Keratinocyte (primary cell): ENCODE results near the gene PNKD. TPM values are rescaled to one million over a fixed set of nuclear protein-coding genes. Genes with fewer than 3 reads are reported as not detected.

ENCODE experiments used
- DNase-seq: peaks from one replicate; pipeline ENCODE4 v3.0.0-alpha.2; 2011; ENCODE audit warnings: low read depth, missing footprints, low spot score
- FAIRE-seq: peaks from 2 replicates; lab custom pipeline; 2011; peaks lifted over from hg19 to GRCh38; lab: Jason Lieb, UNC
- H2AFZ ChIP-seq: 2 replicates; pipeline ENCODE4 v1.6.0; 2012; ENCODE audit warnings: low read length, control low read depth, inconsistent platforms; ENCODE audit not compliant: control insufficient read depth
- H3K27ac ChIP-seq: 2 replicates; pipeline ENCODE4 v1.5.1; 2011; ENCODE audit warnings: low read length; ENCODE audit not compliant: control insufficient read depth, insufficient read depth
- H3K27me3 ChIP-seq: 3 replicates; pipeline ENCODE4 v1.6.0; 2011; ENCODE audit warnings: low read length; ENCODE audit not compliant: control insufficient read depth, insufficient read depth; ENCODE audit errors: extremely low read depth
- H3K36me3 ChIP-seq, 2 experiments: 2 replicates in 1 of 2; 3 replicates in 1 of 2; pipeline ENCODE4 v1.5.1; 2011; ENCODE audit warnings: low read length in 2 of 2, mild to moderate bottlenecking in 1 of 2; ENCODE audit not compliant: control insufficient read depth in 2 of 2, insufficient read depth in 2 of 2; ENCODE audit errors: extremely low read depth in 1 of 2
- H3K4me1 ChIP-seq: 3 replicates; pipeline ENCODE4 v1.5.1; 2011; ENCODE audit warnings: low read length; ENCODE audit not compliant: control insufficient read depth, insufficient read depth; ENCODE audit errors: extremely low read depth
- H3K4me2 ChIP-seq: 3 replicates; pipeline ENCODE4 v1.6.0; 2011; ENCODE audit warnings: low read depth, low read length; ENCODE audit not compliant: control insufficient read depth, insufficient read depth; ENCODE audit errors: extremely low read depth
- H3K4me3 ChIP-seq, 3 experiments: fragments of 200-600 bp in 1 of 3; sonication (generic) in 1 of 3; 2 replicates in 2 of 3; 3 replicates in 1 of 3; pipeline ENCODE4 v1.5.1; 2011 to 2016; ENCODE audit warnings: low read length in 3 of 3, mild to moderate bottlenecking in 3 of 3, control low read depth in 2 of 3, inconsistent platforms in 1 of 3, low read depth in 1 of 3, mixed read lengths in 1 of 3, mixed run types in 1 of 3, moderate library complexity in 1 of 3; ENCODE audit not compliant: control insufficient read depth in 2 of 3, insufficient read depth in 2 of 3; ENCODE audit errors: extremely low read depth in 1 of 3
- H3K79me2 ChIP-seq: 2 replicates; pipeline ENCODE4 v1.6.0; 2012; ENCODE audit warnings: low read length; ENCODE audit not compliant: control insufficient read depth, insufficient read depth
- H3K9ac ChIP-seq: 3 replicates; pipeline ENCODE4 v1.6.0; 2011; ENCODE audit warnings: low read length; ENCODE audit not compliant: control insufficient read depth, insufficient read depth; ENCODE audit errors: extremely low read depth
- H3K9me1 ChIP-seq: 3 replicates; pipeline ENCODE4 v1.6.0; 2011; ENCODE audit warnings: low read length; ENCODE audit not compliant: control insufficient read depth, insufficient read depth; ENCODE audit errors: extremely low read depth
- H3K9me3 ChIP-seq: 2 replicates; pipeline ENCODE4 v1.5.1; 2012; ENCODE audit warnings: low read depth, low read length; ENCODE audit not compliant: control insufficient read depth
- H4K20me1 ChIP-seq: 3 replicates; pipeline ENCODE4 v1.6.0; 2011; ENCODE audit warnings: low read length; ENCODE audit not compliant: control insufficient read depth, insufficient read depth; ENCODE audit errors: extremely low read depth
- EZH2 ChIP-seq: IDR thresholded peaks from one replicate; pipeline ENCODE4 v1.6.1; 2012; ENCODE audit warnings: inconsistent platforms, mild to moderate bottlenecking, low read length, moderate library complexity
- dilution Hi-C: fragments of 300-500 bp; cut with MboI; formaldehyde crosslinking; loops from one replicate; pipeline ENCODE4 v1.7.0; 2020; ENCODE audit warnings: low sequenced_read_pairs; ENCODE audit not compliant: extremely low pct_ligation_motif_present
- polyA plus RNA-seq, 5 experiments: library from polyadenylated mRNA; depleted of rRNA in 3 of 5; stranded (reverse) in 3 of 5; stranded (forward) in 1 of 5; unstranded in 1 of 5; fragments of >200 nt; gene quantifications; 1 replicate in 1 of 5; 2 replicates in 3 of 5; 3 replicates in 1 of 5; pipeline versions ENCODE4 v1.2.1 to v1.2.3, GENCODE V29; 2011 to 2012; ENCODE audit warnings: missing spikeins in 2 of 5, low read depth in 1 of 5, low replicate concordance in 1 of 5
- TF ChIP-seq, protein P1 (sequence below), 3 experiments: IDR thresholded peaks in 1 of 3; conservative IDR thresholded peaks in 1 of 3; optimal IDR thresholded peaks in 1 of 3; 2 replicates in 2 of 3; 3 replicates in 1 of 3; pipeline versions ENCODE3 to v1.5.1; 2011; ENCODE audit warnings: low read length in 3 of 3, mild to moderate bottlenecking in 3 of 3, moderate library complexity in 2 of 3, control low read depth in 1 of 3, inconsistent platforms in 1 of 3; ENCODE audit not compliant: insufficient read depth in 2 of 3; ENCODE audit errors: extremely low read depth in 1 of 3

The PNKD gene
- polyA plus RNA-seq, 1 donor (not counting 4 experiments of a cell fraction or from before 2014, with no cell fraction given): 22.8 TPM

DNA sequence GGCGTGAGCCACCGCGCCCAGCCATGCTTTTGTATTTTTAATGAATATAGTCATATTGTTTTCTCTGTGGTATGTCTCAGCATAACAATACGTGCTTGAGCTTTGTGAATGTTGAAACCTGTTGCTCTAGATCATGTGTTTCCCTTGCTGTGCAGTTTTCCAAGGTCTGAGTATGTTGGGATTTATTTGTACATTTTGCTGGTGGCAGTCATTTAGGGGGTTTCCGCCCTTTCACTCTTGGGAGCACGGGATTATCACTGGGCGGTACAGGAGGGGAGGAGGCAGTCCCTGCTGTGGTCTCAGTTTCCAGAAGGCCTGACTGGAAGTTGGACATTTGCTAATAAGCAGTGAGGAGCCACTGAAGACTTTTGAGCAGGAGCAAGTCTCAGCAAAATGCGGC lies 61.4 kb downstream of the PNKD start:
- H3K36me3 ChIP-seq: no peaks in the 10 kb centered on the region
- no peaks in the 10 kb centered on the region for H3K9me3 ChIP-seq
- dilution Hi-C loops: no loop called here
- H3K4me3 ChIP-seq: no peak overlapping the region
- H3K79me2 ChIP-seq: no peaks in the 10 kb centered on the region
- no peaks in the 10 kb centered on the region for H3K4me1 ChIP-seq
- TF ChIP-seq EZH2: no peak
- TF ChIP-seq, protein P1, sequence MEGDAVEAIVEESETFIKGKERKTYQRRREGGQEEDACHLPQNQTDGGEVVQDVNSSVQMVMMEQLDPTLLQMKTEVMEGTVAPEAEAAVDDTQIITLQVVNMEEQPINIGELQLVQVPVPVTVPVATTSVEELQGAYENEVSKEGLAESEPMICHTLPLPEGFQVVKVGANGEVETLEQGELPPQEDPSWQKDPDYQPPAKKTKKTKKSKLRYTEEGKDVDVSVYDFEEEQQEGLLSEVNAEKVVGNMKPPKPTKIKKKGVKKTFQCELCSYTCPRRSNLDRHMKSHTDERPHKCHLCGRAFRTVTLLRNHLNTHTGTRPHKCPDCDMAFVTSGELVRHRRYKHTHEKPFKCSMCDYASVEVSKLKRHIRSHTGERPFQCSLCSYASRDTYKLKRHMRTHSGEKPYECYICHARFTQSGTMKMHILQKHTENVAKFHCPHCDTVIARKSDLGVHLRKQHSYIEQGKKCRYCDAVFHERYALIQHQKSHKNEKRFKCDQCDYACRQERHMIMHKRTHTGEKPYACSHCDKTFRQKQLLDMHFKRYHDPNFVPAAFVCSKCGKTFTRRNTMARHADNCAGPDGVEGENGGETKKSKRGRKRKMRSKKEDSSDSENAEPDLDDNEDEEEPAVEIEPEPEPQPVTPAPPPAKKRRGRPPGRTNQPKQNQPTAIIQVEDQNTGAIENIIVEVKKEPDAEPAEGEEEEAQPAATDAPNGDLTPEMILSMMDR (optimal IDR thresholded peaks at IDR 0.05 in 1 of 3, IDR thresholded peaks at IDR 0.05 in 1 of 3, conservative IDR thresholded peaks at IDR 0.05 in 1 of 3; ENCODE audit: extremely low read depth in 1 of 3, insufficient read depth in 2 of 3, low read length in 3 of 3): no peak
- no peaks in the 10 kb centered on the region for H4K20me1 ChIP-seq
- H3K4me2 ChIP-seq: no peak overlapping the region
- DNase-seq (no peak), FAIRE-seq (no peak)
- H3K9me1 ChIP-seq: no peaks in the 10 kb centered on the region
- H3K27me3 ChIP-seq: no peaks in the 10 kb centered on the region
- no peak overlapping the region for H3K9ac ChIP-seq
- H3K27ac ChIP-seq: no peak overlapping the region
- no peak overlapping the region for H2AFZ ChIP-seq

DNA sequence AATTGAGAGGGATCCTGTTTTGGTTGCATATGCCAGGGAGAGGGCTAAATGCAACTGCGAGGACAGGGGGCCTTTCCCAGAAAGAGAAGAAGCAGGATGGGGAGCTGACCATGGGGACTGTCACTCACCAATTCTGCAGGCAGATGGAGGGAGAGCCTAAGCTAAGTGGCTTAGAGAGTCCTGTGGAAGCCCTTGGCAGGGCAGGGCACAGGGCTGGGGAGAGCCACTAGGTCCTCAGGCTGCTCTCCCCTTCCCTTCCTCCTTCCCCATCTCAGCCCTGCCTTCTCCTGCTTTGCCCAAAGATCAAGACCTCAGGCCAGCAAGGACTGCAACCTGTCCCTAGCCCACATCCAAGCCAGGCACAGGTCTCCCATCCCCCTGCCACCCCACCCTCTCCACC lies 62.0 kb downstream of the PNKD start:
- H3K27ac ChIP-seq: no peak overlapping the region
- no peak overlapping the region for H2AFZ ChIP-seq
- no peak overlapping the region for H3K9ac ChIP-seq
- no peak for DNase-seq
- H4K20me1 ChIP-seq: no peaks in the 10 kb centered on the region
- no peaks in the 10 kb centered on the region for H3K36me3 ChIP-seq
- H3K4me2 ChIP-seq: no peak overlapping the region
- no peaks in the 10 kb centered on the region for H3K27me3 ChIP-seq
- TF ChIP-seq, protein P1 (optimal IDR thresholded peaks at IDR 0.05 in 1 of 3, IDR thresholded peaks at IDR 0.05 in 1 of 3, conservative IDR thresholded peaks at IDR 0.05 in 1 of 3; ENCODE audit: extremely low read depth in 1 of 3, insufficient read depth in 2 of 3, low read length in 3 of 3): no peak
- no peaks in the 10 kb centered on the region for H3K9me1 ChIP-seq
- no peaks in the 10 kb centered on the region for H3K9me3 ChIP-seq
- dilution Hi-C loops: no loop called here
- H3K4me1 ChIP-seq: no peaks in the 10 kb centered on the region
- H3K4me3 ChIP-seq: no peak overlapping the region
- H3K79me2 ChIP-seq: no peaks in the 10 kb centered on the region
- FAIRE-seq: no peak
